GM12874 (cell line): ENCODE data around the gene PSMA1.

Source experiments
- CTCF ChIP-seq: IDR thresholded peaks from 2 replicates; pipeline ENCODE4 v1.5.1; 2011; ENCODE audit warnings: low read depth, mild to moderate bottlenecking, control low read depth, low read length, moderate library complexity; ENCODE audit not compliant: insufficient read depth

The PSMA1 gene

GRCh38 chr11:14458377-14458776, 61.8 kb downstream of the PSMA1 start:
- no peak for TF ChIP-seq CTCF

- no peak for TF ChIP-seq CTCF
These were observed 64.3 kb downstream of the PSMA1 start for GRCh38 chr11:14455648-14456430.
